ENCODE data around the gene HDAC9. TPM values are rescaled to one million over a fixed set of nuclear protein-coding genes. Genes with fewer than 3 reads are reported as not detected.

HDAC9 gene
- total RNA-seq, 1 donor from 2014 or later = 32.4 TPM

DNA sequence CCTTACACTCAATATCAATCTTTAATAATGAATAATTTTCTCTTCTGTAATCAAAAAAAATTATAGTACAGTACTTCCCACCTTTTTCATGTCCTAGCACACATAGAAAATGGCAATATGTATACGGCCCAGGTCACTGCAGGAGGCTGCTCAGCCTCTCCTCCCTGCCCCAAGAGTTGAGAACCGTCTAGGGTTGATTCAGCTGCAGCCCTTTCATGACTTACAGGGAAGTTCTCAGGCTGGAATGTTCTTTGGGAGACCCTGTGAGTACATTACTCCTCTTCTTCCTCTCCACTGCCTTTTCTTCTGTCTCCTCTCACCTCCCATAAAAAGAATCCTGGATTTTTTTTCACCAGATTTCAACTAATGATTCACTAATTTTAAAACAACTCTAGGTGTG, 180.0 kb downstream of the HDAC9 start:
- Histone ChIP-seq H3K9me3 (no peaks in the 10 kb centered on the region), H3K27ac (no peak overlapping the region), H3K4me3 (no peak overlapping the region), H3K4me1 (no peaks in the 10 kb centered on the region), H3K27me3 (no peaks in the 10 kb centered on the region), H3K36me3 (no peaks in the 10 kb centered on the region)
- DNase-seq (ENCODE audit: extremely low spot score in 2 of 2) = no peak
- intact Hi-C loops (cut with DNase I) = no loop called here
- no peak for TF ChIP-seq POLR2A (IDR thresholded peaks at IDR 0.05)
- no peak for TF ChIP-seq POLR2AphosphoS5 (IDR thresholded peaks at IDR 0.05; ENCODE audit: insufficient read depth in 1 of 2, low read depth in 1 of 2)
- TF ChIP-seq, protein P1, sequence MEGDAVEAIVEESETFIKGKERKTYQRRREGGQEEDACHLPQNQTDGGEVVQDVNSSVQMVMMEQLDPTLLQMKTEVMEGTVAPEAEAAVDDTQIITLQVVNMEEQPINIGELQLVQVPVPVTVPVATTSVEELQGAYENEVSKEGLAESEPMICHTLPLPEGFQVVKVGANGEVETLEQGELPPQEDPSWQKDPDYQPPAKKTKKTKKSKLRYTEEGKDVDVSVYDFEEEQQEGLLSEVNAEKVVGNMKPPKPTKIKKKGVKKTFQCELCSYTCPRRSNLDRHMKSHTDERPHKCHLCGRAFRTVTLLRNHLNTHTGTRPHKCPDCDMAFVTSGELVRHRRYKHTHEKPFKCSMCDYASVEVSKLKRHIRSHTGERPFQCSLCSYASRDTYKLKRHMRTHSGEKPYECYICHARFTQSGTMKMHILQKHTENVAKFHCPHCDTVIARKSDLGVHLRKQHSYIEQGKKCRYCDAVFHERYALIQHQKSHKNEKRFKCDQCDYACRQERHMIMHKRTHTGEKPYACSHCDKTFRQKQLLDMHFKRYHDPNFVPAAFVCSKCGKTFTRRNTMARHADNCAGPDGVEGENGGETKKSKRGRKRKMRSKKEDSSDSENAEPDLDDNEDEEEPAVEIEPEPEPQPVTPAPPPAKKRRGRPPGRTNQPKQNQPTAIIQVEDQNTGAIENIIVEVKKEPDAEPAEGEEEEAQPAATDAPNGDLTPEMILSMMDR (IDR thresholded peaks at IDR 0.05) = no peak

DNA sequence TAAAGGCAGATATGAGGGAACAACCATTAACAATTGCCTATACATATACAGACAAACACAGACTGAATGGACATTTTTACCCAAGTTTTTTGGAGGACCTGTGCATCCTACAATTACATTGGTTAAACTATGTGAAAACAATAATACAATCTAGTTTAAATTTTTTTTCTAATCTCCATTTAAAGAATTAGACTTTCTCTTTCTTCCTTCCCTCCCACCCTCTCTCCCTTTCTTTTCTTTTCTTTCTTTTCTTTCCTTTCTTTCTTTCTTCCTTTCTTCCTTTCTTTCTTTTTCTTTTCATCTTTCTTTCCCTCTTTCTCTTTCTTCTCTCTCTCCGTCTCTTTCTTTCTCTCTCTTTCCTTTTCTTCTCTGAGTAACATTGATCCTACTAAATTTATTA, 183.7 kb downstream of the HDAC9 start:
- H3K27ac ChIP-seq = no peak overlapping the region
- TF ChIP-seq POLR2A (IDR thresholded peaks at IDR 0.05) = no peak
- TF ChIP-seq, protein P1 (IDR thresholded peaks at IDR 0.05) = no peak
- TF ChIP-seq POLR2AphosphoS5 (IDR thresholded peaks at IDR 0.05; ENCODE audit: insufficient read depth in 1 of 2, low read depth in 1 of 2) = no peak
- DNase-seq (ENCODE audit: extremely low spot score in 2 of 2) = no peak
- no peaks in the 10 kb centered on the region for H3K4me1 ChIP-seq
- no peaks in the 10 kb centered on the region for H3K36me3 ChIP-seq
- no peaks in the 10 kb centered on the region for H3K9me3 ChIP-seq
- H3K4me3 ChIP-seq = no peak overlapping the region
- intact Hi-C loops (cut with DNase I) = no loop called here
- H3K27me3 ChIP-seq = no peaks in the 10 kb centered on the region

DNA sequence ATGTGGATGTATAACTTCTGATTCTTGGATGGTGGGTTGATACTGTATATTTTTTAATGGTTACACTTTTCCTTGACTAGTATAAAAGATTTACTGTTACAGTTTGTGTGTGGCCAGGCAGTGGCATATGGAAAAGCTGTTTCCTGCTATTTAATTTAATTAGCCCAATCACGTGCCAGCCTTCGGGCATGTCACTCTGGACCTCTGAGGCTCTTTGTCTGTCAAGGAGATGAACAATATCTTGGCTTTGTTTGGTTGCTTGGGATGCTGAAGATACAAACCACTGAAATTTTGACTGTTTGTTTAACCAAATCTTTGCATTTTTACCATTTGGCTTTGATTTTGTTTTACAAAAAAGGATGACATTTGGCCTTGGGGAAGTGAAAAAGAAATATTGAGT, 185.0 kb downstream of the HDAC9 start:
- Histone ChIP-seq H3K4me1 (no peaks in the 10 kb centered on the region), H3K27me3 (no peaks in the 10 kb centered on the region), H3K9me3 (no peaks in the 10 kb centered on the region), H3K27ac (no peak overlapping the region), H3K4me3 (no peak overlapping the region), H3K36me3 (no peaks in the 10 kb centered on the region)
- TF ChIP-seq, protein P1 (IDR thresholded peaks at IDR 0.05) = no peak
- no peak for TF ChIP-seq POLR2AphosphoS5 (IDR thresholded peaks at IDR 0.05; ENCODE audit: insufficient read depth in 1 of 2, low read depth in 1 of 2)
- TF ChIP-seq POLR2A (IDR thresholded peaks at IDR 0.05) = no peak
- intact Hi-C loops (cut with DNase I) = no loop called here
- no peak for DNase-seq (ENCODE audit: extremely low spot score in 2 of 2)

DNA sequence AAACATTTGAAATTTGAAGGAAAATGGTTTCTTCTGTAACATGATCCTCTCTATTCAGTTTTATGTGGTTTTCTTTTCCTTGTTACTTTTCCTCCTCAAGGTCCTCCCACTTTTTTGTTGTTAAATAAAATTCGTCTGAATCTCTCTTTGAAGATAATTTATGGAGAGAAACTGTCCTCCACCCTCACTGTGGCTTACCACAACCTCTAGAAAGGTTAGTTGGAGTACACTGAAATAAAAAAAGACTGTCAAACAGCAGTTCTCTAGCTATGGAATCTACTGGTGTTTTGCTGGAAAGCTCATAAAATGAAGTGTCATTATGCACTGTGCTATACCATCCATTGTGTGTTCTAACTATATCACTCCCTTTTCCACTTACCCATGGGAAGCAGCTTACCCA, 189.4 kb downstream of the HDAC9 start:
- no peak for TF ChIP-seq POLR2A (IDR thresholded peaks at IDR 0.05)
- TF ChIP-seq POLR2AphosphoS5 (IDR thresholded peaks at IDR 0.05; ENCODE audit: insufficient read depth in 1 of 2, low read depth in 1 of 2) = no peak
- TF ChIP-seq, protein P1 (IDR thresholded peaks at IDR 0.05) = no peak
- Histone ChIP-seq H3K9me3 (no peaks in the 10 kb centered on the region), H3K4me3 (no peak overlapping the region), H3K36me3 (no peaks in the 10 kb centered on the region), H3K4me1 (no peaks in the 10 kb centered on the region), H3K27me3 (no peaks in the 10 kb centered on the region), H3K27ac (no peak overlapping the region)
- no peak for DNase-seq (ENCODE audit: extremely low spot score in 2 of 2)
- intact Hi-C loops (cut with DNase I) = no loop called here

DNA sequence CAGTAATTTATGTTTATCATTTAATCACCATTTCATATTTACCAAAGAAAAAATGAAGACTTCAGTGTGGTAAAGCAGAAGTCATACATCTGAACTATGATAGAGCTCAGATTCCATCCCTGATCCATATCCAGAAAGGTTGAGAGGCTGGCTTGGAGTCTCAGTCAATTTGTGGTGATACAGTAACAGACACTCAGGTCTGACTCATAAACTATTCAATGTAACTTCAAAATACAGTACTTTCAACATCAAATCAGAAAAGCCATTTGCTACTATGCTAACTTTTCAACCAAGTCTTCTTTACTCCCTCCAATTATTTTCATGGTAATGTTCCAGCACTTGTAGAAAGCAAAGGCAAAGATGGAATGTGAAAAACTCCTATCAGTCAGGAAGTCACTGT, 190.4 kb downstream of the HDAC9 start:
- intact Hi-C loops (cut with DNase I) = no loop called here
- TF ChIP-seq POLR2AphosphoS5 (IDR thresholded peaks at IDR 0.05; ENCODE audit: insufficient read depth in 1 of 2, low read depth in 1 of 2) = no peak
- no peak for TF ChIP-seq POLR2A (IDR thresholded peaks at IDR 0.05)
- TF ChIP-seq, protein P1 (IDR thresholded peaks at IDR 0.05) = no peak

More for the DNA sequence above, 190.4 kb downstream of the HDAC9 start:
- Histone ChIP-seq H3K36me3 (no peaks in the 10 kb centered on the region), H3K4me1 (no peaks in the 10 kb centered on the region), H3K27me3 (no peaks in the 10 kb centered on the region), H3K9me3 (no peaks in the 10 kb centered on the region), H3K4me3 (no peak overlapping the region), H3K27ac (no peak overlapping the region)
- DNase-seq (ENCODE audit: extremely low spot score in 2 of 2) = no peak

Data from vagina (tissue), 2 donors.